Psoas muscle (tissue), 8 donors: ENCODE measurements around the gene SH3BP5. TPM values are rescaled to one million over a fixed set of nuclear protein-coding genes. Genes with fewer than 3 reads are reported as not detected.

Source experiments
- ATAC-seq, 4 donors: fragments of 200-7000 bp; cut with Tn5 transposase; one replicate each; pipeline ENCODE4 v1.9.1; 2020; ENCODE audit warnings: moderate library complexity in 3 of 4, mild to moderate bottlenecking in 2 of 4
- DNase-seq, 2 donors: peaks; one replicate each; pipeline ENCODE4 v3.0.0-alpha.2; 2020
- H3K27ac ChIP-seq: fragments of 200-600 bp; one replicate; pipeline ENCODE4 v1.8.0; 2022
- H3K27me3 ChIP-seq, 3 donors: fragments of 200-600 bp in 1 of 3; one replicate each; pipeline versions ENCODE4 v1.6.1 to v1.8.0; 2013 to 2022; ENCODE audit warnings: low read length in 2 of 3, mild to moderate bottlenecking in 2 of 3, moderate library complexity in 1 of 3; ENCODE audit not compliant: insufficient read depth in 3 of 3
- H3K36me3 ChIP-seq, 2 donors: fragments of 200-600 bp in 1 of 2; one replicate each; pipeline versions ENCODE4 v1.6.1 to v1.8.0; 2013 to 2022; ENCODE audit warnings: low read depth in 1 of 2, mild to moderate bottlenecking in 1 of 2, moderate library complexity in 1 of 2; ENCODE audit not compliant: insufficient read depth in 1 of 2
- H3K4me1 ChIP-seq: fragments of 200-600 bp; one replicate; pipeline ENCODE4 v1.8.0; 2022
- H3K4me3 ChIP-seq: fragments of 200-600 bp; one replicate; pipeline ENCODE4 v1.8.0; 2022; ENCODE audit warnings: mild to moderate bottlenecking
- H3K9me3 ChIP-seq: fragments of 200-600 bp; one replicate; pipeline ENCODE4 v1.8.0; 2022
- CTCF ChIP-seq: fragments of 200-600 bp; IDR thresholded peaks from one replicate; pipeline ENCODE4 v1.8.0; 2022; ENCODE audit warnings: antibody characterized with exemption
- WGBS, 3 donors: extraction: QIAGEN DNeasy Blood & Tissue Kit; methylation state at CpG; one replicate each; pipeline versions ENCODE4 v1.1.6 to v1.1.7; 2013; 5-methylcytosine and 5-hydroxymethylcytosine counted together
- intact Hi-C, 2 donors: fragments of 100-400 bp; cut with DNase I; formaldehyde crosslinking; loops; one replicate each; pipeline versions ENCODE4 v1.11.0 to v1.14.2; 2022
- polyA plus RNA-seq, 3 donors: library from polyadenylated mRNA; stranded (reverse); fragments of 200-250 nt; gene quantifications; one replicate each; pipeline ENCODE4 v1.2.3, GENCODE V29; 2013
- total RNA-seq, 4 donors: library from RNA; stranded (reverse); fragmentation: NEBNext Ultra II Directional in 2 of 4; extraction: Animal tissue kit (Norgen Biotek cat#: 25700) in 2 of 4; gene quantifications; one replicate each; pipeline versions ENCODE4 v1.2.1 to v1.2.4, GENCODE V29; 2021 to 2023
- donor health status: healthy with polysubstance abuse.
- donor health status: DM: no; HTN: no; CAD: no; lungs with moderate emphysema.
- donor health status: Bipolar disorder and iron deficiency.
- donor health status: healthy.
- donor health status: DM: yes; HTN: yes; CAD: no.
- donor health status: DM: no; HTN: no; CAD: no.
- donor health status: DM: no; HTN: no; CAD: no.
- donor health status: DM: yes; HTN: yes; CAD: no.

Gene SH3BP5
- total and polyA plus RNA-seq, 7 donors: 14.4 to 63.0 (median 42.8) TPM

- H3K27me3 ChIP-seq: no peaks in the 10 kb centered on the region
- H3K4me3 ChIP-seq: peak overlapping the region; percentile 90
- H3K36me3 ChIP-seq: no peaks in the 10 kb centered on the region
- ATAC-seq: no peak
- TF ChIP-seq CTCF: no peak
- no peaks in the 10 kb centered on the region for H3K9me3 ChIP-seq
- intact Hi-C loops: loop anchor here (2.0 to 5.0 kb wide), 4 partner anchors 44 to 65 kb away; no protein-coding TSS in a partner anchor
- H3K4me1 ChIP-seq: peaks cover 21% of the 10 kb centered on the region
- no peak for DNase-seq
- no peak overlapping the region for H3K27ac ChIP-seq
- 84 to 89% (median 89%) methylated on average over 10 of the region's 10 CpGs for WGBS, 3 donors
These were observed 941 bp upstream of the SH3BP5 start for GRCh38 chr3:15333099-15333955.

- Histone ChIP-seq H3K27ac (peak overlapping the region; percentile 85), H3K27me3 (no peaks in the 10 kb centered on the region), H3K4me1 (peaks cover 35% of the 10 kb centered on the region), H3K9me3 (no peaks in the 10 kb centered on the region), H3K36me3 (no peaks in the 10 kb centered on the region), H3K4me3 (peak overlapping the region; percentile 90)
- intact Hi-C loops: loop anchor here (2.0 to 5.0 kb wide), 4 partner anchors 45 to 63 kb away; no protein-coding TSS in a partner anchor
- TF ChIP-seq CTCF: no peak
- 2% methylated on average over 66 to 71 of the region's 71 CpGs for WGBS, 3 donors
- DNase-seq (peak; percentile 60 to 65), ATAC-seq (peak; percentile 32 to 53 (median 46))
These were observed 581 bp downstream of the SH3BP5 start for GRCh38 chr3:15331606-15332404.

GRCh38 chr3:15331072-15331605 lies 1.2 kb downstream of the SH3BP5 start:
- peak overlapping the region; percentile 90 for H3K4me3 ChIP-seq
- WGBS, 3 donors: 33 to 39% (median 37%) methylated on average over 6 of the region's 6 CpGs
- TF ChIP-seq CTCF: no peak
- DNase-seq: no peak
- H3K27me3 ChIP-seq: no peaks in the 10 kb centered on the region
- H3K36me3 ChIP-seq: no peaks in the 10 kb centered on the region
- intact Hi-C loops: loop anchor here (5.0 kb wide), 3 partner anchors 44 to 59 kb away; no protein-coding TSS in a partner anchor
- no peaks in the 10 kb centered on the region for H3K9me3 ChIP-seq
- peak in 1 of 4 donors; percentile 10 for ATAC-seq
- peak overlapping the region; percentile 85 for H3K27ac ChIP-seq
- H3K4me1 ChIP-seq: peaks cover 42% of the 10 kb centered on the region

- peak; percentile 70 to 72 for DNase-seq
- 47 to 60% (median 59%) methylated on average over 10 of the region's 10 CpGs for WGBS, 3 donors
These were observed 2.3 kb downstream of the SH3BP5 start for GRCh38 chr3:15330031-15330596.

More at GRCh38 chr3:15330031-15330596, 2.3 kb downstream of the SH3BP5 start:
- Histone ChIP-seq H3K4me3 (peak overlapping the region; percentile 90), H3K9me3 (no peaks in the 10 kb centered on the region), H3K27ac (peak overlapping the region; percentile 85), H3K27me3 (no peaks in the 10 kb centered on the region), H3K36me3 (no peaks in the 10 kb centered on the region), H3K4me1 (peaks cover 44% of the 10 kb centered on the region)
- intact Hi-C loops: loop anchor here (5.0 kb wide), 3 partner anchors 43 to 58 kb away; no protein-coding TSS in a partner anchor
- peak; percentile 60 to 72 (median 62) for ATAC-seq
- no peak for TF ChIP-seq CTCF
